A673 (cell line): Measurements from ENCODE around the gene UNC13B. TPM values are rescaled to one million over a fixed set of nuclear protein-coding genes. Genes with fewer than 3 reads are reported as not detected.
"Not testable (repeated sequence)": the region's sequence is repeated elsewhere in the genome, so short reads cannot be mapped to it uniquely, and the experiment has no call there.

ENCODE experiments used
- BruUV-seq: library from RNA; stranded (reverse); fragments of 400-500 nt; replicated peaks from 2 replicates; lab custom pipeline; 2021; lab: Mats Ljungman, UMichigan
- CTCF ChIA-PET: fragments of 300-600 bp; sonication (Branson Sonifier 250); formaldehyde crosslinking; loops from one replicate; lab custom pipeline; 2022; ENCODE audit warnings: antibody characterized with exemption; lab: Charles Lee
- POLR2A ChIA-PET: fragments of 300-600 bp; sonication (Branson Sonifier 250); formaldehyde crosslinking; loops from one replicate; lab custom pipeline; 2022; ENCODE audit warnings: antibody characterized with exemption; ENCODE audit not compliant: low non-redundant PET; lab: Charles Lee
- DNase-seq: peaks from one replicate; pipeline ENCODE4 v3.0.0-alpha.2; 2015; ENCODE audit warnings: low spot score
- H3K27ac ChIP-seq: fragments of 200-600 bp; sonication (generic); 2 replicates; pipeline ENCODE4 v1.5.1; 2016; ENCODE audit warnings: mixed run types, low read depth, mild to moderate bottlenecking, mixed read lengths, antibody characterized with exemption, low read length; ENCODE audit not compliant: poor library complexity, severe bottlenecking
- H3K27me3 ChIP-seq: fragments of 200-600 bp; sonication (generic); replicated peaks from 2 replicates; pipeline ENCODE4 v1.6.1; 2017; ENCODE audit warnings: mixed run types, low read depth, mild to moderate bottlenecking, mixed read lengths, antibody characterized with exemption, low read length; ENCODE audit not compliant: insufficient read depth, poor library complexity
- H3K36me3 ChIP-seq: fragments of 200-600 bp; sonication (generic); 2 replicates; pipeline ENCODE4 v1.6.1; 2016; ENCODE audit warnings: mixed run types, mild to moderate bottlenecking, mixed read lengths, antibody characterized with exemption, low read length; ENCODE audit not compliant: insufficient read depth, poor library complexity, severe bottlenecking
- H3K4me1 ChIP-seq: fragments of 200-600 bp; sonication (generic); 2 replicates; pipeline ENCODE4 v1.6.1; 2017; ENCODE audit warnings: mixed run types, mild to moderate bottlenecking, mixed read lengths, antibody characterized with exemption, low read length; ENCODE audit not compliant: insufficient read depth, poor library complexity, severe bottlenecking
- H3K4me3 ChIP-seq: fragments of 200-600 bp; sonication (generic); 2 replicates; pipeline ENCODE4 v1.5.1; 2016; ENCODE audit warnings: low read depth, mixed run types, mild to moderate bottlenecking, mixed read lengths, low read length; ENCODE audit not compliant: poor library complexity, severe bottlenecking
- H3K9me3 ChIP-seq: fragments of 200-600 bp; sonication (generic); 2 replicates; pipeline ENCODE4 v1.6.1; 2016; ENCODE audit warnings: mixed run types, low read depth, mild to moderate bottlenecking, mixed read lengths, antibody characterized with exemption, low read length; ENCODE audit not compliant: poor library complexity, severe bottlenecking
- EZH2 ChIP-seq: fragments of 200-600 bp; sonication (generic); IDR thresholded peaks from 2 replicates; pipeline ENCODE4 v1.6.1; 2017; ENCODE audit warnings: borderline replicate concordance, low read depth, mild to moderate bottlenecking, mixed read lengths, antibody characterized with exemption, low read length; ENCODE audit not compliant: poor library complexity, severe bottlenecking
- intact Hi-C: fragments of 100-400 bp; cut with micrococcal nuclease; formaldehyde crosslinking; loops from one replicate; pipeline ENCODE4 v1.10.0; 2022; ENCODE audit not compliant: unreplicated experiment
- total RNA-seq: library from RNA; stranded (reverse); gene quantifications from 2 replicates; pipeline ENCODE4 v1.2.3, GENCODE V29; 2021
- TF ChIP-seq, protein P1 (sequence below): fragments of 300-800, 200-600 bp; sonication (generic); conservative IDR thresholded peaks from 2 replicates; pipeline ENCODE4 v1.5.1; 2017; ENCODE audit warnings: low read depth, mild to moderate bottlenecking, antibody characterized with exemption, low read length, moderate library complexity, mixed read lengths

The UNC13B gene
- total RNA-seq, 1 experiment from 2014 or later, result 19.8 TPM

DNA sequence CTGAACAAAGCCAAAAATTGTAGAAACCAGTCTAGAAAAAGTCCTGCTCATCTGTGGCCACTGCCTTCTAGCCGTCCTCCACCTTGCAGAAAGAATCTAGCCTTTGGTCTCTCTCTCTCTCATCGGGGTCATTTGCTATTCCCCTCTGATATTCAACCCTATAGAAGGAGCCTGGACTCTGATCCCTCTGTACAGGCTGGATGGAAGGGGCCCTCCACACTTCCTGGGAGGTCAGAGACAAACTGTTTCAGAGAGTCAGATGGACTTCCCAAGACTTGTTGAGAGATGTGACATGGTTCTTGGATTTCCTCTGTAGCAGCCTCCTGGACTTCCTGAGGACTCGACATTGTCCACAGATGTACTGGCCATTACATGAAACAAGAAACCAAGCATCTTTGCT lies 243.1 kb downstream of the UNC13B start:
- TF ChIP-seq EZH2, result no peak
- TF ChIP-seq, protein P1, sequence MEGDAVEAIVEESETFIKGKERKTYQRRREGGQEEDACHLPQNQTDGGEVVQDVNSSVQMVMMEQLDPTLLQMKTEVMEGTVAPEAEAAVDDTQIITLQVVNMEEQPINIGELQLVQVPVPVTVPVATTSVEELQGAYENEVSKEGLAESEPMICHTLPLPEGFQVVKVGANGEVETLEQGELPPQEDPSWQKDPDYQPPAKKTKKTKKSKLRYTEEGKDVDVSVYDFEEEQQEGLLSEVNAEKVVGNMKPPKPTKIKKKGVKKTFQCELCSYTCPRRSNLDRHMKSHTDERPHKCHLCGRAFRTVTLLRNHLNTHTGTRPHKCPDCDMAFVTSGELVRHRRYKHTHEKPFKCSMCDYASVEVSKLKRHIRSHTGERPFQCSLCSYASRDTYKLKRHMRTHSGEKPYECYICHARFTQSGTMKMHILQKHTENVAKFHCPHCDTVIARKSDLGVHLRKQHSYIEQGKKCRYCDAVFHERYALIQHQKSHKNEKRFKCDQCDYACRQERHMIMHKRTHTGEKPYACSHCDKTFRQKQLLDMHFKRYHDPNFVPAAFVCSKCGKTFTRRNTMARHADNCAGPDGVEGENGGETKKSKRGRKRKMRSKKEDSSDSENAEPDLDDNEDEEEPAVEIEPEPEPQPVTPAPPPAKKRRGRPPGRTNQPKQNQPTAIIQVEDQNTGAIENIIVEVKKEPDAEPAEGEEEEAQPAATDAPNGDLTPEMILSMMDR, result no peak
- BruUV-seq, result no TSS peak
- Histone ChIP-seq H3K4me3 (no peak overlapping the region), H3K36me3 (no peaks in the 10 kb centered on the region), H3K27me3 (no peaks in the 10 kb centered on the region), H3K9me3 (no peaks in the 10 kb centered on the region), H3K27ac (no peak overlapping the region), H3K4me1 (no peaks in the 10 kb centered on the region)
- ChIA-PET CTCF (no interaction called here), POLR2A (no interaction called here)
- intact Hi-C loops, result no loop called here
- no peak for DNase-seq

DNA sequence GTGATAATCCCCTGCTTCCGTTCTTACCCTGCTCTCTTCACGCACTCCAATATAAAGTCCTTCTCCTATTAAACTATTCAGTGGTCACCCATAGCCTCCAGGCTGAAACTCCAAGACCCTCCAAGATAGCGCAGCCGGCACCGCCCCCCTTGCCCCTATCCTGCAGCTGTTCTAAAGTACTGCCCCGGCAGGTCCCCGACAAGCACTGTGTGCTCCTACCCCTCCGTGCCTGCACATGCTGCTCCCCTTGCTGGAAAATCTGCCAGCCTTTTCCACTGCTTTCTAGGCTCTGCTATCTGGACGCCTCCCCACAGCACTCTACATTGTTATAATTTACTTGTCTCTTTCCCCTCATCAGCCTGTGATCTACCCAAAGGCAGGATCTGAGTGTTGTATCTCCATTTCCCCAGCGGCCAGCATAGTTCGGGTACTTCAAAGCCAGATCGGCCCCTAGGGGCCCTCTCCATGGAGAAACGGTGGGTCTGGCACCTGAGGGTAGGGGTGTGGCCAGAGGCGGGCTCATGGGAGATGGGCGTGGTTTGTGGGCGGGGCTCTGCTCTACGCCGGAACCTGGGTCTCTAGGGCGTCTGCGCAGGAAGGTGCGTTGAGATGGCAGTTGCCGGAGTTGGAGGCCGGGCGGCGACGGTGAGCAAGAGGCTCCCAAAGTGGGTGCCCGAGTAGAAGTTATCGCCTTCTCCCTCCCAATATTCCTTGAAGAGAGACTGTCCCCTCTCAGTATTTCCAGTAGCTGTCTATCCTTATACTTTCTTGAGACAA lies 244.6 kb downstream of the UNC13B start:
- intact Hi-C loops, result no loop called here
- POLR2A ChIA-PET, result no interaction called here
- no peaks in the 10 kb centered on the region for H3K36me3 ChIP-seq
- H3K4me1 ChIP-seq, result no peaks in the 10 kb centered on the region
- no peak for DNase-seq
- H3K4me3 ChIP-seq, result no peak overlapping the region
- no peaks in the 10 kb centered on the region for H3K9me3 ChIP-seq
- no peaks in the 10 kb centered on the region for H3K27me3 ChIP-seq
- H3K27ac ChIP-seq, result no peak overlapping the region
- CTCF ChIA-PET, result no interaction called here
- TF ChIP-seq, protein P1, result no peak
- no peak for TF ChIP-seq EZH2
- no TSS peak for BruUV-seq

DNA sequence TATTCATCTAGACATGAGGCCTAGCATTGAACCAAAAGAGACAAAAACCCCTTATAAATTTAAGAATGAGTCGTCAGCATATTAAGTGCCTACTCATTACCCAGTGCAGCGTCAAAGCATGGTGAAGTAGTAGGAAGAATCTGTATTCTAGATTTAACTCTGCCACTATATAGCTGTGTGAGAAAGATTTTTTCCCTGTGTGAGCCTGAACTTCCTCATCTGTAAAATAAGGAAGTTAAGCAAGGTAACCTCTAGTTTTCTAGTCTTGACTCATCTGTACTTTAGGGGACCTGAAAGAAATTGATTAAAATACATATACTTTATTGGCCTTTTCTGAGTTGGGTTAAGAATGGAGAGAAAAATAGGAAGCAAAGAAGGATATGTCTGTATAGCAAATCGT lies 246.0 kb downstream of the UNC13B start:
- TF ChIP-seq, protein P1, result no peak
- no peak for TF ChIP-seq EZH2
- Histone ChIP-seq H3K27me3 (no peaks in the 10 kb centered on the region), H3K36me3 (no peaks in the 10 kb centered on the region), H3K4me1 (no peaks in the 10 kb centered on the region), H3K9me3 (no peaks in the 10 kb centered on the region), H3K4me3 (no peak overlapping the region), H3K27ac (no peak overlapping the region)
- POLR2A ChIA-PET, result no interaction called here
- intact Hi-C loops, result no loop called here
- CTCF ChIA-PET, result no interaction called here
- no TSS peak for BruUV-seq
- DNase-seq, result no peak

DNA sequence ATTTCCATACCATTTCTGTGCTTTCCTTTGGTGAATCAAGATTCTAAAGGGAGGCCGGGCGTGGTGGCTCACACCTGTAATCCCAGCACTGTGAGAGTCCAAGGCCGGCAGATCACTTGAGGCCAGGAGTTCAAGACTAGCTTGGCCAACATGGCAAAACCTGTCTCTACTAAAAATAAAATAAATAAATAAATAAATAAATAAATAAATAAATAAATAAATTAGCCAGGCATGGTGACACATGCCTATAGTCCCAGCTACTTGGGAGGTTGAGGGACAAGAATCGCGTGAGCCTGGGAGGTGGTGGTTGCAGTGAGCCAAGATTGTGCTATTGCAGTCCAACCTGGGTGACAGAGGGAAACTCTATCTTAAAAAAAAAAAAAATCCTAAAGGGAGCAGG lies 247.6 kb downstream of the UNC13B start:
- H3K27me3 ChIP-seq, intact Hi-C loops, H3K4me1 ChIP-seq, H3K27ac ChIP-seq, DNase-seq, POLR2A ChIA-PET, H3K9me3 ChIP-seq, CTCF ChIA-PET, H3K36me3 ChIP-seq, BruUV-seq, H3K4me3 ChIP-seq: not testable (repeated sequence)
